ENCODE data around the gene TSHZ2.
"Not testable (repeated sequence)": the region's sequence is repeated elsewhere in the genome, so short reads cannot be mapped to it uniquely, and the experiment has no call there.

TSHZ2 gene

GRCh38 chr20:53019464-53019863 lies 47.3 kb downstream of the TSHZ2 start:
- no peak for DNase-seq
- Histone ChIP-seq H3K4me1 (ENCODE audit: control extremely low read depth in 1 of 4, control insufficient read depth in 4 of 4, insufficient read depth in 4 of 4, low read length in 3 of 4) (no peaks in the 10 kb centered on the region), H3K36me3 (ENCODE audit: control insufficient read depth in 4 of 4, insufficient read depth in 4 of 4, low read length in 3 of 4) (no peaks in the 10 kb centered on the region), H3K4me3 (ENCODE audit: control insufficient read depth in 1 of 7, extremely low read depth in 1 of 7, insufficient read depth in 4 of 7, low read depth in 2 of 7, low read length in 6 of 7) (no peak overlapping the region), H3K27me3 (replicated peaks in 2 of 5; ENCODE audit: control insufficient read depth in 4 of 5, insufficient read depth in 5 of 5, low read length in 4 of 5) (peaks cover 0 to 3% (median 0%) of the 10 kb centered on the region in 5 experiments), H3K9me3 (ENCODE audit: control extremely low read depth in 1 of 5, control insufficient read depth in 4 of 5, insufficient read depth in 2 of 5, low read depth in 1 of 5, low read length in 4 of 5) (no peaks in the 10 kb centered on the region), H3K27ac (ENCODE audit: insufficient read depth in 1 of 2, low read depth in 1 of 2, low read length in 2 of 2, poor library complexity in 1 of 2, severe bottlenecking in 2 of 2) (no peak overlapping the region)
- 92% methylated on average over 6 of the region's 6 CpGs for WGBS (ENCODE audit: insufficient coverage)
- CTCF ChIA-PET: no interaction called here
- POLR2A ChIA-PET: no interaction called here

GRCh38 chr20:53020376-53020775 lies 48.2 kb downstream of the TSHZ2 start:
- no peak overlapping the region for H3K4me3 ChIP-seq (ENCODE audit: control insufficient read depth in 1 of 7, extremely low read depth in 1 of 7, insufficient read depth in 4 of 7, low read depth in 2 of 7, low read length in 6 of 7)
- H3K9me3 ChIP-seq (ENCODE audit: control extremely low read depth in 1 of 5, control insufficient read depth in 4 of 5, insufficient read depth in 2 of 5, low read depth in 1 of 5, low read length in 4 of 5): no peaks in the 10 kb centered on the region
- CTCF ChIA-PET: no interaction called here
- H3K4me1 ChIP-seq (ENCODE audit: control extremely low read depth in 1 of 4, control insufficient read depth in 4 of 4, insufficient read depth in 4 of 4, low read length in 3 of 4): no peaks in the 10 kb centered on the region
- H3K27ac ChIP-seq (ENCODE audit: insufficient read depth in 1 of 2, low read depth in 1 of 2, low read length in 2 of 2, poor library complexity in 1 of 2, severe bottlenecking in 2 of 2): no peak overlapping the region
- peaks cover 0 to 3% (median 0%) of the 10 kb centered on the region in 5 experiments for H3K27me3 ChIP-seq (replicated peaks in 2 of 5; ENCODE audit: control insufficient read depth in 4 of 5, insufficient read depth in 5 of 5, low read length in 4 of 5)
- no peak for DNase-seq
- no peaks in the 10 kb centered on the region for H3K36me3 ChIP-seq (ENCODE audit: control insufficient read depth in 4 of 4, insufficient read depth in 4 of 4, low read length in 3 of 4)
- POLR2A ChIA-PET: no interaction called here
- 88% methylated on average over 4 of the region's 4 CpGs for WGBS (ENCODE audit: insufficient coverage)

- ChIA-PET POLR2A (no interaction called here), CTCF (no interaction called here)
- no peak overlapping the region for H3K27ac ChIP-seq (ENCODE audit: insufficient read depth in 1 of 2, low read depth in 1 of 2, low read length in 2 of 2, poor library complexity in 1 of 2, severe bottlenecking in 2 of 2)
- peaks cover 0 to 3% (median 0%) of the 10 kb centered on the region in 5 experiments for H3K27me3 ChIP-seq (replicated peaks in 2 of 5; ENCODE audit: control insufficient read depth in 4 of 5, insufficient read depth in 5 of 5, low read length in 4 of 5)
- WGBS (ENCODE audit: insufficient coverage): 100% methylated on average over 1 of the region's 2 CpGs
- no peaks in the 10 kb centered on the region for H3K9me3 ChIP-seq (ENCODE audit: control extremely low read depth in 1 of 5, control insufficient read depth in 4 of 5, insufficient read depth in 2 of 5, low read depth in 1 of 5, low read length in 4 of 5)
- H3K4me1 ChIP-seq (ENCODE audit: control extremely low read depth in 1 of 4, control insufficient read depth in 4 of 4, insufficient read depth in 4 of 4, low read length in 3 of 4): no peaks in the 10 kb centered on the region
- H3K4me3 ChIP-seq (ENCODE audit: control insufficient read depth in 1 of 7, extremely low read depth in 1 of 7, insufficient read depth in 4 of 7, low read depth in 2 of 7, low read length in 6 of 7): no peak overlapping the region
- H3K36me3 ChIP-seq (ENCODE audit: control insufficient read depth in 4 of 4, insufficient read depth in 4 of 4, low read length in 3 of 4): no peaks in the 10 kb centered on the region
- DNase-seq: no peak
Observed at GRCh38 chr20:53020834-53021233, 48.7 kb downstream of the TSHZ2 start.

DNA sequence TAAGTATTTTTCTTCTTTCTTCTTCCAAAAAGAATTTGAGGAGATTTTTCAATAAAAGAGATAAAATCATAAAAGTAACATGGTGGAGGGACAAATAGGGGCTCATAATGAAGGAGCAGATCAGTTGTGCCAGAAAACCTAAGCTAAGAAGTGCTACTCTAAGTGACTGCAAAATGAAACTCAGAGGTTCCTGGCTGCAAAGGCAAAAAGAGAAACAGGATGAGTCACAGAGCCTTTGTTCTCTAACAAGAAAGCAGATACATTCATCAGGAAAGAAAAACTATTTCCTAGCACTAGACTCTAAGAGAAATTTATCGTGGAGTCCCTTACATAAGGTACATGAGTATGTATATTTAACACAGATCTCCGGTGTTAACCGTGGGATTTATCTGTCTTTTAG lies 49.8 kb downstream of the TSHZ2 start:
- CTCF ChIA-PET: no interaction called here
- Histone ChIP-seq H3K4me1 (ENCODE audit: control extremely low read depth in 1 of 4, control insufficient read depth in 4 of 4, insufficient read depth in 4 of 4, low read length in 3 of 4) (no peaks in the 10 kb centered on the region), H3K4me3 (ENCODE audit: control insufficient read depth in 1 of 7, extremely low read depth in 1 of 7, insufficient read depth in 4 of 7, low read depth in 2 of 7, low read length in 6 of 7) (no peak overlapping the region), H3K36me3 (ENCODE audit: control insufficient read depth in 4 of 4, insufficient read depth in 4 of 4, low read length in 3 of 4) (no peaks in the 10 kb centered on the region), H3K27me3 (replicated peaks in 2 of 5; ENCODE audit: control insufficient read depth in 4 of 5, insufficient read depth in 5 of 5, low read length in 4 of 5) (peaks cover 0 to 3% (median 0%) of the 10 kb centered on the region in 5 experiments), H3K27ac (ENCODE audit: insufficient read depth in 1 of 2, low read depth in 1 of 2, low read length in 2 of 2, poor library complexity in 1 of 2, severe bottlenecking in 2 of 2) (no peak overlapping the region), H3K9me3 (ENCODE audit: control extremely low read depth in 1 of 5, control insufficient read depth in 4 of 5, insufficient read depth in 2 of 5, low read depth in 1 of 5, low read length in 4 of 5) (no peaks in the 10 kb centered on the region)
- WGBS (ENCODE audit: insufficient coverage): 95% methylated on average over 3 of the region's 3 CpGs
- POLR2A ChIA-PET: no interaction called here
- DNase-seq: no peak

DNA sequence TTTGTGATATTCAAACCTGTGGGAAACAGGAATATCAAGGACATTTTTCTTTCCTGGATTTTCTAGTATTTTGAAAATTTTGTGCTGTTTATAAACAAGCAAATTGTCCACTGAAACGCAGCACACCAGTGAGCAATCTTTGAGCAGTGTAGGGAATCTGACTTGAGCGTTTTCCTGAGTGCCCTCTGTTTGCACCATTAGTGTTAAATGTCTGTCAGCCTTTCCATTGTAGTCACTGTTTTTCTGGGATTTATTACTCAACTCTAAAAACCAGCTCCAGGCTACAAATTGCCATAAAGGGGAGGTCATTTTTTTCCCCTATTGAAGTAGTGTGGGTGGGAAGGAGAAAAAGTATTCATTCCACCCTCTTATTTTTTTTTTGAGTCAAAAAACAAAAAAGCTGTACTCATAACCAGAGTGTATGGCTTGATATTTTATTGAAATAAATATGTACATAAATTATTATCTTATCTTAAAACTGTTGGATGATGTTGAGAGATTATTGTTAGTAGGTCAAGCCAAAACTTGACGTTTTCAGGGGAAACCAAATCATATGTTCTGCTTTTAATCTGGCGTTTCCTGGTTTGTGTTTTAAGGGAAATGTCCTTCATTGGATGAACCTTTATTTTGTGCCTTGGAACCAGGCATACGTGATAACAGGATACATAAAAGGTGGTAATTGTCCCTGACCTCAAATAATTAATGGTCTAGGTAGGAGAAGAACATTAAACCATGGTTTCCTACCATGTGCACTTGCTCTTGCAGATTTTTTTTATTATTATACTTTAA lies 51.8 kb downstream of the TSHZ2 start:
- Histone ChIP-seq H3K4me1 (ENCODE audit: control extremely low read depth in 1 of 4, control insufficient read depth in 4 of 4, insufficient read depth in 4 of 4, low read length in 3 of 4) (no peaks in the 10 kb centered on the region), H3K4me3 (ENCODE audit: control insufficient read depth in 1 of 7, extremely low read depth in 1 of 7, insufficient read depth in 4 of 7, low read depth in 2 of 7, low read length in 6 of 7) (no peak overlapping the region), H3K9me3 (ENCODE audit: control extremely low read depth in 1 of 5, control insufficient read depth in 4 of 5, insufficient read depth in 2 of 5, low read depth in 1 of 5, low read length in 4 of 5) (no peaks in the 10 kb centered on the region), H3K27ac (ENCODE audit: insufficient read depth in 1 of 2, low read depth in 1 of 2, low read length in 2 of 2, poor library complexity in 1 of 2, severe bottlenecking in 2 of 2) (no peak overlapping the region), H3K27me3 (replicated peaks in 2 of 5; ENCODE audit: control insufficient read depth in 4 of 5, insufficient read depth in 5 of 5, low read length in 4 of 5) (peaks cover 0 to 5% (median 0%) of the 10 kb centered on the region in 5 experiments), H3K36me3 (ENCODE audit: control insufficient read depth in 4 of 4, insufficient read depth in 4 of 4, low read length in 3 of 4) (no peaks in the 10 kb centered on the region)
- DNase-seq: no peak
- 32% methylated on average over 4 of the region's 5 CpGs for WGBS (ENCODE audit: insufficient coverage)
- CTCF ChIA-PET: no interaction called here
- POLR2A ChIA-PET: no interaction called here

DNA sequence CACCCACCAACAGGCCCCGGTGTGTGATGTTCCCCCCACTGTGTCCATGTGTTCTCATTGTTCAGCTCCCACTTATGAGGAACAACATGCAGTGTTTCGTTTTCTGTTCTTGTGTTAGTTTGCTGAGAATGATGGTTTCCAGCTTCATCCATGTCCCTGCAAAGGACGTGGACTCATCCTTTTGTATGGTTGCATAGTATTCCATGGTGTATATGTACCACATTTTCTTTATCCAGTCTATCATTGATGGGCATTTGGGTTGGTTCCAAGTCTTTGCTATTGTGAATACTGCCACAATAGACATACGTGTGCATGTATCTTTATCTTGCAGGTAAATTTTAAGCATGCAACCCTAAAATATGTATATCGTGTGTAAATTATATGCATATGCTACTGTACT lies 52.5 kb downstream of the TSHZ2 start:
- H3K4me1 ChIP-seq (ENCODE audit: control extremely low read depth in 1 of 4, control insufficient read depth in 4 of 4, insufficient read depth in 4 of 4, low read length in 3 of 4); H3K27ac ChIP-seq (ENCODE audit: insufficient read depth in 1 of 2, low read depth in 1 of 2, low read length in 2 of 2, poor library complexity in 1 of 2, severe bottlenecking in 2 of 2); DNase-seq; H3K9me3 ChIP-seq (ENCODE audit: control extremely low read depth in 1 of 5, control insufficient read depth in 4 of 5, insufficient read depth in 2 of 5, low read depth in 1 of 5, low read length in 4 of 5); H3K4me3 ChIP-seq (ENCODE audit: control insufficient read depth in 1 of 7, extremely low read depth in 1 of 7, insufficient read depth in 4 of 7, low read depth in 2 of 7, low read length in 6 of 7); H3K36me3 ChIP-seq (ENCODE audit: control insufficient read depth in 4 of 4, insufficient read depth in 4 of 4, low read length in 3 of 4); CTCF ChIA-PET; H3K27me3 ChIP-seq (replicated peaks in 2 of 5; ENCODE audit: control insufficient read depth in 4 of 5, insufficient read depth in 5 of 5, low read length in 4 of 5); POLR2A ChIA-PET: not testable (repeated sequence)
- WGBS (ENCODE audit: insufficient coverage): 100% methylated on average over 2 of the region's 5 CpGs

GRCh38 chr20:53027089-53027488 lies 54.9 kb downstream of the TSHZ2 start:
- peaks cover 0 to 5% (median 2%) of the 10 kb centered on the region in 5 experiments for H3K27me3 ChIP-seq (replicated peaks in 2 of 5; ENCODE audit: control insufficient read depth in 4 of 5, insufficient read depth in 5 of 5, low read length in 4 of 5)
- no peak overlapping the region for H3K4me3 ChIP-seq (ENCODE audit: control insufficient read depth in 1 of 7, extremely low read depth in 1 of 7, insufficient read depth in 4 of 7, low read depth in 2 of 7, low read length in 6 of 7)
- no peak for DNase-seq
- no peaks in the 10 kb centered on the region for H3K4me1 ChIP-seq (ENCODE audit: control extremely low read depth in 1 of 4, control insufficient read depth in 4 of 4, insufficient read depth in 4 of 4, low read length in 3 of 4)
- no peak overlapping the region for H3K27ac ChIP-seq (ENCODE audit: insufficient read depth in 1 of 2, low read depth in 1 of 2, low read length in 2 of 2, poor library complexity in 1 of 2, severe bottlenecking in 2 of 2)
- ChIA-PET POLR2A (no interaction called here), CTCF (no interaction called here)
- no peaks in the 10 kb centered on the region for H3K9me3 ChIP-seq (ENCODE audit: control extremely low read depth in 1 of 5, control insufficient read depth in 4 of 5, insufficient read depth in 2 of 5, low read depth in 1 of 5, low read length in 4 of 5)
- H3K36me3 ChIP-seq (ENCODE audit: control insufficient read depth in 4 of 4, insufficient read depth in 4 of 4, low read length in 3 of 4): no peaks in the 10 kb centered on the region
